Osteoblast (primary cell): ENCODE results near the gene IDUA. TPM values are rescaled to one million over a fixed set of nuclear protein-coding genes. Genes with fewer than 3 reads are reported as not detected.

Experiments used
- DNase-seq: peaks from one replicate; pipeline ENCODE4 v3.0.0; 2011; ENCODE audit warnings: low spot score, mixed read lengths; ENCODE audit not compliant: insufficient read length; ENCODE audit errors: missing footprints
- H2AFZ ChIP-seq: 2 replicates; pipeline ENCODE4 v1.6.0; 2011; ENCODE audit warnings: mild to moderate bottlenecking, low read length
- H3K27ac ChIP-seq: 2 replicates; pipeline ENCODE4 v1.5.1; 2011; ENCODE audit warnings: mild to moderate bottlenecking, low read depth, low read length, moderate library complexity
- H3K27me3 ChIP-seq: 2 replicates; pipeline ENCODE4 v1.6.0; 2012; ENCODE audit warnings: mild to moderate bottlenecking, control low read depth, inconsistent platforms, low read length, moderate library complexity; ENCODE audit not compliant: insufficient read depth
- H3K36me3 ChIP-seq: 2 replicates; pipeline ENCODE4 v1.5.1; 2011; ENCODE audit warnings: mild to moderate bottlenecking, low read length, control low read depth, moderate library complexity; ENCODE audit not compliant: insufficient read depth
- H3K4me1 ChIP-seq: 2 replicates; pipeline ENCODE4 v1.5.1; 2011; ENCODE audit warnings: mild to moderate bottlenecking, low read length, control low read depth, moderate library complexity; ENCODE audit not compliant: insufficient read depth
- H3K4me2 ChIP-seq: 2 replicates; pipeline ENCODE4 v1.6.0; 2011; ENCODE audit warnings: mild to moderate bottlenecking, low read length; ENCODE audit not compliant: insufficient read depth
- H3K4me3 ChIP-seq: fragments of 200-600 bp; sonication (generic); 3 replicates; pipeline ENCODE4 v1.5.1; 2012; ENCODE audit warnings: mild to moderate bottlenecking, low read length, inconsistent platforms; ENCODE audit not compliant: insufficient read depth
- H3K79me2 ChIP-seq: 2 replicates; pipeline ENCODE4 v1.6.0; 2012; ENCODE audit warnings: mild to moderate bottlenecking, low read length, control low read depth, inconsistent platforms; ENCODE audit not compliant: insufficient read depth
- H3K9me3 ChIP-seq: 2 replicates; pipeline ENCODE4 v1.5.1; 2011; ENCODE audit warnings: low read depth, low read length, control low read depth
- H4K20me1 ChIP-seq: 2 replicates; pipeline ENCODE4 v1.6.0; 2012; ENCODE audit warnings: mild to moderate bottlenecking, low read length, control low read depth; ENCODE audit not compliant: insufficient read depth
- CTCF ChIP-seq: IDR thresholded peaks from 2 replicates; pipeline ENCODE4 v1.5.1; 2011; ENCODE audit warnings: mild to moderate bottlenecking, low read depth, low read length, moderate library complexity; ENCODE audit errors: extremely low read depth
- total RNA-seq: library from RNA; depleted of rRNA; stranded (reverse); fragments of >200 nt; gene quantifications from 2 replicates; pipeline ENCODE4 v1.2.3, GENCODE V29; 2012

Gene IDUA
- total RNA-seq, 1 donor: 26.4 TPM

- Histone ChIP-seq H4K20me1 (peaks cover 21% of the 10 kb centered on the region), H3K79me2 (no peaks in the 10 kb centered on the region), H3K27me3 (peaks cover 8% of the 10 kb centered on the region), H3K27ac (no peak overlapping the region), H3K36me3 (peaks cover 3% of the 10 kb centered on the region), H3K4me1 (peaks cover 18% of the 10 kb centered on the region), H3K4me2 (no peak overlapping the region), H3K9me3 (no peaks in the 10 kb centered on the region), H3K4me3 (no peak overlapping the region), H2AFZ (no peak overlapping the region)
- no peak for DNase-seq
- no peak for TF ChIP-seq CTCF
Measured at GRCh38 chr4:1013225-1014073, 26.6 kb downstream of the IDUA start.

GRCh38 chr4:1014291-1015167 lies 27.7 kb downstream of the IDUA start:
- no peak overlapping the region for H3K27ac ChIP-seq
- no peak overlapping the region for H3K4me3 ChIP-seq
- DNase-seq: no peak
- H4K20me1 ChIP-seq: peaks cover 21% of the 10 kb centered on the region
- H3K27me3 ChIP-seq: no peaks in the 10 kb centered on the region
- H3K36me3 ChIP-seq: peaks cover 3% of the 10 kb centered on the region
- no peaks in the 10 kb centered on the region for H3K9me3 ChIP-seq
- H3K79me2 ChIP-seq: no peaks in the 10 kb centered on the region
- H2AFZ ChIP-seq: no peak overlapping the region
- TF ChIP-seq CTCF: no peak
- peaks cover 14% of the 10 kb centered on the region for H3K4me1 ChIP-seq
- H3K4me2 ChIP-seq: no peak overlapping the region

- H3K4me1 ChIP-seq: peaks cover 9% of the 10 kb centered on the region
- H2AFZ ChIP-seq: no peak overlapping the region
- TF ChIP-seq CTCF: no peak
- H3K27ac ChIP-seq: no peak overlapping the region
- no peaks in the 10 kb centered on the region for H3K27me3 ChIP-seq
- H3K9me3 ChIP-seq: no peaks in the 10 kb centered on the region
- peaks cover 3% of the 10 kb centered on the region for H3K36me3 ChIP-seq
- no peak overlapping the region for H3K4me2 ChIP-seq
- DNase-seq: no peak
- H4K20me1 ChIP-seq: peaks cover 26% of the 10 kb centered on the region
- H3K79me2 ChIP-seq: no peaks in the 10 kb centered on the region
- H3K4me3 ChIP-seq: no peak overlapping the region
Measured at GRCh38 chr4:1015179-1015578, 28.3 kb downstream of the IDUA start.

GRCh38 chr4:1015746-1016145 lies 28.9 kb downstream of the IDUA start:
- H3K27ac ChIP-seq: no peak overlapping the region
- peaks cover 26% of the 10 kb centered on the region for H4K20me1 ChIP-seq
- no peaks in the 10 kb centered on the region for H3K79me2 ChIP-seq
- no peak for TF ChIP-seq CTCF
- no peaks in the 10 kb centered on the region for H3K27me3 ChIP-seq
- peaks cover 4% of the 10 kb centered on the region for H3K4me1 ChIP-seq
- H2AFZ ChIP-seq: no peak overlapping the region
- no peak overlapping the region for H3K4me2 ChIP-seq
- H3K4me3 ChIP-seq: no peak overlapping the region
- no peak for DNase-seq
- H3K36me3 ChIP-seq: peaks cover 3% of the 10 kb centered on the region
- no peaks in the 10 kb centered on the region for H3K9me3 ChIP-seq
